Sigmoid colon (tissue), 7 donors: ENCODE results near the gene KCNAB2. TPM values are rescaled to one million over a fixed set of nuclear protein-coding genes. Genes with fewer than 3 reads are reported as not detected.

Experiments used
- DNase-seq: peaks from one replicate; pipeline ENCODE4 v3.0.0-alpha.2; 2019
- H3K27ac ChIP-seq, 4 donors: fragments of 200-600 bp; sonication (generic); one replicate each; pipeline ENCODE4 v1.5.1; 2016 to 2019; ENCODE audit warnings: mild to moderate bottlenecking in 1 of 4
- H3K27me3 ChIP-seq, 3 donors: fragments of 200-600 bp; sonication (generic); one replicate each; pipeline ENCODE4 v1.5.1; 2019; ENCODE audit warnings: mild to moderate bottlenecking in 1 of 3
- H3K36me3 ChIP-seq, 4 donors: fragments of 200-600 bp; sonication (generic); one replicate each; pipeline ENCODE4 v1.5.1; 2016 to 2019
- H3K4me1 ChIP-seq, 4 donors: fragments of 200-600 bp; sonication (generic); one replicate each; pipeline ENCODE4 v1.5.1; 2017 to 2019
- H3K4me3 ChIP-seq, 4 donors: fragments of 200-600 bp; sonication (generic); one replicate each; pipeline ENCODE4 v1.5.1; 2017 to 2019; ENCODE audit warnings: mild to moderate bottlenecking in 2 of 4, moderate library complexity in 1 of 4
- H3K9me3 ChIP-seq, 4 donors: fragments of 200-600 bp in 3 of 4; sonication (generic) in 3 of 4; one replicate each; pipeline versions ENCODE4 v1.5.1 to v1.6.1; 2013 to 2019
- EP300 ChIP-seq, 4 donors: sonication (generic); formaldehyde crosslinking; IDR thresholded peaks; one replicate each; pipeline ENCODE4 v1.6.1; 2017; ENCODE audit warnings: antibody characterized with exemption in 4 of 4
- POLR2A ChIP-seq, 2 donors: fragments of 450-650 bp; IDR thresholded peaks; one replicate each; pipeline ENCODE4 v1.6.1; 2016; ENCODE audit warnings: antibody characterized with exemption in 2 of 2, mild to moderate bottlenecking in 2 of 2, moderate library complexity in 2 of 2
- POLR2AphosphoS5 ChIP-seq, 4 donors: sonication (generic); formaldehyde crosslinking; IDR thresholded peaks; one replicate each; pipeline ENCODE4 v1.6.1; 2017; ENCODE audit warnings: antibody characterized with exemption in 4 of 4
- WGBS, 2 donors: extraction: QIAGEN DNeasy Blood & Tissue Kit; methylation state at CpG; one replicate each; pipeline ENCODE4 v1.1.7; 2013; 5-methylcytosine and 5-hydroxymethylcytosine counted together
- intact Hi-C: fragments of 100-400 bp; cut with DNase I; formaldehyde crosslinking; loops from one replicate; pipeline ENCODE4 v1.15.1; 2023
- polyA plus RNA-seq, 3 donors: library from polyadenylated mRNA; stranded (reverse); fragments of 200-250 nt; gene quantifications; one replicate each; pipeline ENCODE4 v1.2.3, GENCODE V29; 2013
- total RNA-seq, 4 donors: library from RNA; depleted of rRNA; stranded (reverse); fragments of >200 nt; gene quantifications; one replicate each; pipeline ENCODE4 v1.1.0, GENCODE V29; 2016
- TF ChIP-seq, protein P1 (sequence below), 4 experiments: fragments of 450-650 bp in 3 of 4; fragments of 200-600 bp in 1 of 4; IDR thresholded peaks; one replicate each; pipeline ENCODE4 v1.5.1; 2016 to 2019; ENCODE audit warnings: antibody characterized with exemption in 4 of 4, mild to moderate bottlenecking in 3 of 4, moderate library complexity in 2 of 4
- donor health status: healthy with polysubstance abuse.
- donor health status: Bipolar disorder and iron deficiency.
- donor health status: healthy.

Gene KCNAB2
- total RNA-seq (1 to 10 TPM; 6.8 to 9.0 (median 7.7) TPM), polyA plus RNA-seq (10 to 100 TPM in 1 of 3 donors, 1 to 10 TPM in 2; 3.0 to 23.5 (median 4.9) TPM)

DNA sequence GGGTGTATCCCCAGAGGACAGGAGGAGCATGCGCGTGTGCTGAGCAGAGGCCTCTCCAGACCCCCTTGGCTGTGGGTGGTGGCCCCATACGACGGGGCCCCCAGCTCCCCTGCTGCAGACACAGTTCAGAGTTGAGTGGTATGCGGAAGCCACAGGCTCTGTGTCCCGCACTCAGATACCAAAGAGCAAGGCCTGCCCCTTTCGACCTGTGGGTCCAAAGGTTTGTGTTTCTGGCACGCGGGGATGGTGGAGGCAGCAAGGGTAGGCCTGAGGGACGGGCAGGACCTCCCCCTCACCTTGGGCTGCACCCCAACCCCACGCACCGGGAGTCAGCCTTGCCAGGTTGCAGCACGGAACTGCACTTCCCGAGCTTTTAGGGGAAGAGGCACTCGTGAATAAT lies at the start of gene KCNAB2:
Gene KCNAB2 (plus strand): TSS at position 328 of the 400 bp plus-strand sequence. CDS start 5,649 bp downstream, outside the sequence.
- H3K27ac ChIP-seq: no peak within 1 kb of the TSS
- H3K36me3 ChIP-seq: no peaks in the 10 kb centered on the region
- H3K27me3 ChIP-seq: no peaks in the 10 kb centered on the region
- intact Hi-C loops: no loop called here
- TF ChIP-seq POLR2A (IDR thresholded peaks at IDR 0.05) (no peak), POLR2AphosphoS5 (IDR thresholded peaks at IDR 0.05) (no peak), EP300 (IDR thresholded peaks at IDR 0.05) (no peak)
- TF ChIP-seq, protein P1, sequence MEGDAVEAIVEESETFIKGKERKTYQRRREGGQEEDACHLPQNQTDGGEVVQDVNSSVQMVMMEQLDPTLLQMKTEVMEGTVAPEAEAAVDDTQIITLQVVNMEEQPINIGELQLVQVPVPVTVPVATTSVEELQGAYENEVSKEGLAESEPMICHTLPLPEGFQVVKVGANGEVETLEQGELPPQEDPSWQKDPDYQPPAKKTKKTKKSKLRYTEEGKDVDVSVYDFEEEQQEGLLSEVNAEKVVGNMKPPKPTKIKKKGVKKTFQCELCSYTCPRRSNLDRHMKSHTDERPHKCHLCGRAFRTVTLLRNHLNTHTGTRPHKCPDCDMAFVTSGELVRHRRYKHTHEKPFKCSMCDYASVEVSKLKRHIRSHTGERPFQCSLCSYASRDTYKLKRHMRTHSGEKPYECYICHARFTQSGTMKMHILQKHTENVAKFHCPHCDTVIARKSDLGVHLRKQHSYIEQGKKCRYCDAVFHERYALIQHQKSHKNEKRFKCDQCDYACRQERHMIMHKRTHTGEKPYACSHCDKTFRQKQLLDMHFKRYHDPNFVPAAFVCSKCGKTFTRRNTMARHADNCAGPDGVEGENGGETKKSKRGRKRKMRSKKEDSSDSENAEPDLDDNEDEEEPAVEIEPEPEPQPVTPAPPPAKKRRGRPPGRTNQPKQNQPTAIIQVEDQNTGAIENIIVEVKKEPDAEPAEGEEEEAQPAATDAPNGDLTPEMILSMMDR (IDR thresholded peaks at IDR 0.05): no peak
- 54 to 80% methylated on average over 15 of the region's 15 CpGs for WGBS, 2 donors
- no peaks in the 10 kb centered on the region for H3K9me3 ChIP-seq
- no peak for DNase-seq
- no peak within 1 kb of the TSS for H3K4me3 ChIP-seq
- no peaks in the 10 kb centered on the region for H3K4me1 ChIP-seq

DNA sequence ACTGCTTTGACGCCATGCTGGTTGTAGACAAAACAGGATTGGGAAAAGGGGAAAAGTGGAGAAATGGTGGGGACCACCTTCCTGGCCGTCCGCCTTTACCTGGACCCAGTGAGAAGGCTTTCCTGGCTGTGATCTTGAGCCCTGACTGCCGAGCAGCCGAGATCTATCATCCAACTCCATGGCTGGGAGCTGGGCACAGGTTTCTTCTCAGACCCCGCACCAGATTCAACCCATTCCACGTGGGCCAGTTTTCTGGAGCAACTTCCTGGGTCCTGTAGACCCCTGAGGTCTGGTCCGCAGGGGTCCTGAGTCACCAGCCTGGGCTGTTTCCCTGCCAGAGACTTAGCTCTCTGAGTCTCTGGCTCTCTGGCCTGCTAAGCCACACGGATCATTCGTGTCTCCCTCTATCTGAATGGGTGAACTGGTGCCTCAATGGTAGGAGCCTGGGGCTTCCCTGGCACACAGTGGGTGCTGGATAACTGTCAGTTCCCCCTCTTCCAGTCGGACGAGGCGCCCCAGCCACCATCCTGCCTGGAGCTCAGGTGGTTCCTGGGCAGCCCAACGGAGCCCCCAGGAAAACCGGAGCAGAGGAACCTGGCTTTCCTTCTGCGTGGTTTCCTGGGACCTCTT lies 48.9 kb upstream of the KCNAB2 start:
- H3K4me3 ChIP-seq: no peak overlapping the region
- DNase-seq: no peak
- 90 to 92% methylated on average over 16 of the region's 16 CpGs for WGBS, 2 donors
- no peaks in the 10 kb centered on the region for H3K27me3 ChIP-seq
- TF ChIP-seq EP300 (IDR thresholded peaks at IDR 0.05) (no peak), POLR2AphosphoS5 (IDR thresholded peaks at IDR 0.05) (no peak), POLR2A (IDR thresholded peaks at IDR 0.05) (no peak)
- TF ChIP-seq, protein P1 (IDR thresholded peaks at IDR 0.05): no peak
- H3K36me3 ChIP-seq: no peaks in the 10 kb centered on the region
- no peaks in the 10 kb centered on the region for H3K9me3 ChIP-seq
- intact Hi-C loops: no loop called here
- no peak overlapping the region for H3K27ac ChIP-seq
- peaks cover 0 to 13% (median 11%) of the 10 kb centered on the region in 4 donors for H3K4me1 ChIP-seq

DNA sequence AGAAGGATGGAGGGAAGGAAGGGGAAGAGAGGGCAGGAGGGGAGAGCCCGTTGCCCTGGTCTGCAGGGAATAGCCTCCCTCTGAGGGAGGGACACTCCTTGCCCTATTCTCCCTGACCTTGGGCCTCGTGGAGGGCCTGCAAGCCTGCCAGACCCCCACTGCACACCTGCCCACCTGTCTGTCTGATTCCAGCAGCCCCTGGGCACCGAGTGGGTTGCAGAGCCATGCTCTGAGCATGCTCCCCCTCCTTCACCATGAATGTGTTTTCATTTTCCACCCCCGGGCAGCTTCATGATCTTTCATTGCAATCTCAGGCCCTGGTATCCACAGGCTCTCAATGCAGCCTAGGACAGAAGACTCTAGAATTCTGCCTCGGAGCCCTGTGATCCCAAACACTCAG lies 48.4 kb upstream of the KCNAB2 start:
- Histone ChIP-seq H3K36me3 (no peaks in the 10 kb centered on the region), H3K9me3 (no peaks in the 10 kb centered on the region), H3K27ac (no peak overlapping the region), H3K27me3 (no peaks in the 10 kb centered on the region), H3K4me3 (no peak overlapping the region), H3K4me1 (peaks cover 0 to 13% (median 11%) of the 10 kb centered on the region in 4 donors)
- peak; percentile 26 for DNase-seq
- 66 to 83% methylated on average over 5 of the region's 5 CpGs for WGBS, 2 donors
- TF ChIP-seq POLR2AphosphoS5 (IDR thresholded peaks at IDR 0.05): no peak
- no peak for TF ChIP-seq POLR2A (IDR thresholded peaks at IDR 0.05)
- no peak for TF ChIP-seq EP300 (IDR thresholded peaks at IDR 0.05)
- TF ChIP-seq, protein P1 (IDR thresholded peaks at IDR 0.05): no peak
- intact Hi-C loops: no loop called here

DNA sequence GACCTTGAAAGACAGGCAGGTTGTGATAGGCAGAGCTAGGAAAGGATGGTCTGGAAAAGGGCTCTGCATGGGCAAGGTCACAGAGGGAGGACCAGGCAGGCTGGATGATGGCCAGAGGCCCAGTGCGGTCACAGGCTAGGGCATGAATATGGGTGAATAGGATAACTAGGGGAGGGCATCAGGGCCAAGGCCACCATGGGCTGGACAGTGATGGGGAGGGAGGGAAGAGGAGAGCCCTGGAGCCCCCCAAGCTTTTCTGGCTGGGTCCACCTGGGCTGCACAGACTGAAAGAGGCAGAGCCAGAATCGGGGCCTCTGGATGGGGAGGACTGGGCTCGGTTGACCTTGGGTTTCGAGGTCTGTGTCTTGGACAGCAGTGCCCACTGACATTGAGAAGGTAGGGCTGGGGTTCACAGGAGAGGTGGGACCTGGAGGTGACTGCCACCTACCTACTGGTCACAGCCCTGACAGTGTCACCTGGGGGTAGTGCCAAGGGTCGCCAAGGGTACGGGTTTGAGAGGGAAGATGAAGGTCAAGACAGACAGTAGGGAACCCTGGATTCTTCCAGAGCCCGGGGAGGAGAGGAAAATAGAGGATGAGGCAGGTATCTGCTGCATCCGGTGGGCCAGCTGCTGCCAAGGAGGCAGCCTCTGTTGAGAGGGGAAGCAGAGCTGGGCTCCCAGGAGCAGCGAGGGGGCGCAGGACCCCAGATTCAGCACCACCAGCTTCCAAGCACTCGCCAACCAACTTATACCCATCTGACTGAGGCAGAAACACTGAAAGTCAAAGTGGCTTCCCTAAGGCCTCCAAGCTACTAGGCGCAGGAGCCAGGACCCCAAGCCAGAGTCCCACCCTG lies 47.4 kb upstream of the KCNAB2 start:
- Histone ChIP-seq H3K4me3 (no peak overlapping the region), H3K36me3 (no peaks in the 10 kb centered on the region), H3K9me3 (no peaks in the 10 kb centered on the region), H3K4me1 (peaks cover 0 to 7% (median 6%) of the 10 kb centered on the region in 4 donors), H3K27me3 (no peaks in the 10 kb centered on the region), H3K27ac (no peak overlapping the region)
- intact Hi-C loops: no loop called here
- peak; percentile 50 for DNase-seq
- 90 to 92% methylated on average over 12 of the region's 12 CpGs for WGBS, 2 donors
- TF ChIP-seq EP300 (IDR thresholded peaks at IDR 0.05) (no peak), POLR2A (IDR thresholded peaks at IDR 0.05) (no peak), POLR2AphosphoS5 (IDR thresholded peaks at IDR 0.05) (no peak)

DNA sequence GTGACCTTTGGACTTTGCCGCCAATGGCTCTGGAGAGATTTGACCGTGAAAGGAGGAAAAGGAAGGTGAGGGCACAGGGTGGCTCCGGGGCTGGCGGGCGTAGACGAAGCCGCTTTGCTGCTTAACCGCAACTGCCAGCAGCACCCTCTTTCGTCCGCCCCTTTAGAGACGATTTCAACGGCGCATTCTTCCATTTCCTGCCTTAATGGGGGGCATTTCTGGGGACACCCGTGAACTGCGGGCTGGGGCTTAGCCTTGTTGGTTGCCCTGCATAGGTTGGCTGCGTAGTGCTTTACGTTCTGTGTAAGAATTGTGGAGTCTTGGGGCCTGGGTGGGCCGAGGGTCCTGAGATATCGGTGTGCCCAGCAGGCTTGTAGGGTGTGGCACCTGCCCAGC lies 46.8 kb upstream of the KCNAB2 start:
- TF ChIP-seq EP300 (IDR thresholded peaks at IDR 0.05): no peak
- TF ChIP-seq, protein P1 (IDR thresholded peaks at IDR 0.05): no peak
- TF ChIP-seq POLR2AphosphoS5 (IDR thresholded peaks at IDR 0.05): no peak
- TF ChIP-seq POLR2A (IDR thresholded peaks at IDR 0.05): no peak
- 84 to 91% methylated on average over 19 of the region's 19 CpGs for WGBS, 2 donors
- H3K36me3 ChIP-seq: no peaks in the 10 kb centered on the region
- peaks cover 0 to under 1% (median under 1%) of the 10 kb centered on the region in 4 donors for H3K4me1 ChIP-seq
- H3K4me3 ChIP-seq: no peak overlapping the region
- peak; percentile 36 for DNase-seq
- intact Hi-C loops: no loop called here
- H3K27ac ChIP-seq: no peak overlapping the region
- H3K27me3 ChIP-seq: no peaks in the 10 kb centered on the region
- H3K9me3 ChIP-seq: no peaks in the 10 kb centered on the region
